WERI-Rb-1 (cell line): ENCODE results near the gene PELI2.
A peak's percentile ranks its signal among the peaks of the same experiment; 100 is the strongest.

Experiments used
- DNase-seq: peaks from one replicate; pipeline ENCODE4 v3.0.0-alpha.2; 2020
- H3K27ac ChIP-seq: fragments of 250-450 bp; sonication (Bioruptor Pico); 2 replicates; pipeline ENCODE4 v1.5.1; 2020; ENCODE audit warnings: mild to moderate bottlenecking, moderate library complexity
- H3K27me3 ChIP-seq: fragments of 250-450 bp; sonication (Bioruptor Pico); 2 replicates; pipeline ENCODE4 v1.5.1; 2021; ENCODE audit warnings: mild to moderate bottlenecking, low read depth, moderate library complexity; ENCODE audit not compliant: insufficient read depth, severe bottlenecking
- H3K36me3 ChIP-seq: fragments of 250-450 bp; sonication (Bioruptor Pico); 2 replicates; pipeline ENCODE4 v1.5.1; 2020; ENCODE audit warnings: mild to moderate bottlenecking, moderate library complexity
- H3K4me3 ChIP-seq: 2 replicates; pipeline ENCODE4 v1.5.1; 2011; ENCODE audit warnings: low read depth, mild to moderate bottlenecking, control low read depth, low read length
- H3K9me3 ChIP-seq: fragments of 250-450 bp; sonication (Bioruptor Pico); 2 replicates; pipeline ENCODE4 v1.5.1; 2021; ENCODE audit warnings: mild to moderate bottlenecking, moderate library complexity; ENCODE audit not compliant: severe bottlenecking
- CTCF ChIP-seq: IDR thresholded peaks from 2 replicates; pipeline ENCODE4 v1.5.1; 2011; ENCODE audit warnings: low read depth, mild to moderate bottlenecking, control low read depth, inconsistent platforms, low read length

The PELI2 gene

DNA sequence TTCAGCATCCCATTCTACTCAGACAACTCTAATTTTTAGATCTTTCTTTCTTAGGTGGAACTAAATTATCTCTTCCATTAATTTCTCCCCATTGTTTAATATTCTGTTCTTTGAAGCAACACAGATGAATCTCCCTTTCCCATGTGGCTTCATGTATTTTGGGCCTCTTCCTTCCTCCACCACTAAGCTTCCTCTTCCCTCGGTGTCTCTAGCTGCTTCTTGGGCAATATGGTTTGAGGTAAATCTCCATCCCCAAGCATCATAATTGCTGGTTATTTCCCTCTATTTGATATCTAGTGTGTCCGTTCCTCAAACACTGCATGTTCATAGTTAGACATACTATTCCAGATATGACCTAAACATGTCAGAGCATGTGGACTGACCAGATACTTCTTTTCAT lies 119.2 kb downstream of the PELI2 start:
- H3K36me3 ChIP-seq, result no peaks in the 10 kb centered on the region
- no peaks in the 10 kb centered on the region for H3K9me3 ChIP-seq
- no peak for TF ChIP-seq CTCF
- no peaks in the 10 kb centered on the region for H3K27me3 ChIP-seq
- no peak overlapping the region for H3K4me3 ChIP-seq
- DNase-seq, result no peak
- no peak overlapping the region for H3K27ac ChIP-seq

GRCh38 chr14:56241461-56241860 lies 123.2 kb downstream of the PELI2 start:
- no peak overlapping the region for H3K27ac ChIP-seq
- H3K27me3 ChIP-seq, result no peaks in the 10 kb centered on the region

DNA sequence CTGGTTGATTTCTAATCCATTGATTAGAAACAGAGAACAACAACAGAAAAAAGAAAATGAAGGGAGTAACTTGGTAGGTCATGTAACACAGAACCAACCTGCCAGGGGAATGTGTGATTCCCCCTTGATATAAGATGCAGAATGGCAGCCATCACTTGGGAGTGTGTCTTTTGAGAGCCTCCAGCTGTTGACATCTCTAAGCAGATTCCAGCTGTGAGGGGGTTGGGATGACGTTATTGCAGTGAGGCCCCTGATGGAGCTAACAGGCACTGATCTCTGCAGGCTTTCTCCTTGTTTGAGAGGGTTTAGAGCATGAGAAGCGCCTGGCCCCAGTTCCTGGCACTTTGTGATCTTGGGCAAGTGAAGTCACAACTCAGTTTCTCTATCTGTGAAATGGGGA lies 124.9 kb downstream of the PELI2 start:
- no peaks in the 10 kb centered on the region; the same call in 1 of the 2 replicates for H3K36me3 ChIP-seq
- H3K9me3 ChIP-seq, result no peaks in the 10 kb centered on the region
- no peaks in the 10 kb centered on the region for H3K27me3 ChIP-seq
- TF ChIP-seq CTCF, result no peak
- H3K27ac ChIP-seq, result no peak overlapping the region
- DNase-seq, result no peak
- H3K4me3 ChIP-seq, result no peak overlapping the region

More at GRCh38 chr14:56241461-56241860, 123.2 kb downstream of the PELI2 start:
- no peaks in the 10 kb centered on the region for H3K9me3 ChIP-seq
- DNase-seq, result no peak
- no peak for TF ChIP-seq CTCF
- H3K4me3 ChIP-seq, result no peak overlapping the region
- H3K36me3 ChIP-seq, result no peaks in the 10 kb centered on the region; the same call in 1 of the 2 replicates

- Histone ChIP-seq H3K27me3 (no peaks in the 10 kb centered on the region), H3K4me3 (no peak overlapping the region), H3K27ac (no peak overlapping the region), H3K36me3 (no peaks in the 10 kb centered on the region; the same call in 1 of the 2 replicates), H3K9me3 (no peaks in the 10 kb centered on the region)
- DNase-seq, result no peak
- TF ChIP-seq CTCF, result no peak
These were observed 126.1 kb downstream of the PELI2 start for GRCh38 chr14:56244138-56244789.

DNA sequence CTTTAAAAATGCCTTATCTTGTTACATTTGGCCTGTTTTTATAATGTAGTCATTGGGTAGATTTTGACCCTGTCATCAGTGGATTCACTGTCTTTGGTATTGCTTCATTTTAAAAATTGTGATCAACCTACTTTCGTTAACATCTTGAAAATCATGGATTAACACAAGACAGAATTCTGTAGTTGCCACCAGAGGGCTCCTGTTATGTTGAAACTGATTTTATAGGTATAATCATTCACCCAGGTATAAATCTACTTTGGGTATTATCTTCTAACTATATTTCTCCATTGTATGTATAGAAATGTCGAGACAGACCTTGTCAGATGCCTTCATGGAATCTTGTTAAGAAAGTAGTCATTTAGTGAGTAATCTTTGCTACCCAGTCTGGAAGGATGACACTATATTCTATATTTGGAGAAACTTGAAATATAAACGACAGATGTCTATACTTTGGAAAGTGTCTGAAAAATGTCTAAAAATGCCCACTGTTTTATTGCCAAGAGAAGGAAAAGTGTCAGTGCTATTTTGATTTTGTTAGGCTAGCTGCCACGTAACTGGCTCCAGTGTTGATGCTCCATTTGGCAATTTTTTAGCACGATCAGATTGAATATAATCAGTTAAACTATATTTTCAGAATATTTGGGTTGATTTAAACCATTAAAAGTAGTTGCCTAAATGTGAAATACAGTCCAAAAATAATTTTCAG lies 129.4 kb downstream of the PELI2 start:
- Histone ChIP-seq H3K27me3 (no peaks in the 10 kb centered on the region), H3K9me3 (no peaks in the 10 kb centered on the region), H3K36me3 (no peaks in the 10 kb centered on the region; the same call in 1 of the 2 replicates), H3K4me3 (no peak overlapping the region), H3K27ac (no peak overlapping the region)
- 0 out of 2 replicates have a peak, but pooled peaks have one; percentile 12 for TF ChIP-seq CTCF
- DNase-seq, result no peak
